ENCODE results near the gene AHDC1.

DNA sequence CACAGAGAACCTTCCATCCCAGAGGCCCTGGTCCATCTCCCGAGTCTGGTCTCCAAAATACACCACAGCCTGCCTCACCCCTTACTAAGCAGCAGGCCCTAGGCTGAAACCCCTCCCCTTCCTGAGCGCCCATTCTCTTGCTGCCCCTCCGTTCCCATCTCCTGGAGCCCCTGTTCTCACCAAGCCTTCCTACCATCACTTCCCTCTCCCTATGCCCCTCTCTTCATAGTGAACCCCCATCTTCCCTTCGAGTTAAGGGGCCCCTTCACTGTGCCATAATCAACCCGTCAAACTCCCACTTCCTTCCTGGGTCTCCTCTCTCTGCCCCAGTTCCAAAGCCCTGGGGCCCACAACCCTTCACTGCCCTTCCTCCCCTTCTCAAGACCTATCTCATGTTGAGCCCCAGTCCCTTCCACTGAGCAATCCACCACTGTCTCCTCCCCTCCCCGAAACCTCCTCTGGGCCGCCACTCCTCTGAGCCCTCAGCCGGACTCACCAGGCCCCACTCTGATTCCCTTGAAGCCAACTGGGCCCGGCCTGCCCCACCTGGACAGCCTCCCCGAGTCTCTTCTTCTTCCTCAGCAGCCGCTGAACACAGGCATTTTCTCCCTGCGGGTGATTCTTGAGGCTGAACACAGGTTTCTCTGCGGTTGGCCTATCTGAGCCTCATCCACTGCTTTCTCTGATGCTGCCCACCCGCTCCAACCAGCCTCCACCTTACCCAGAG, 71.8 kb downstream of the AHDC1 start:
- TF ChIP-seq, protein P1, sequence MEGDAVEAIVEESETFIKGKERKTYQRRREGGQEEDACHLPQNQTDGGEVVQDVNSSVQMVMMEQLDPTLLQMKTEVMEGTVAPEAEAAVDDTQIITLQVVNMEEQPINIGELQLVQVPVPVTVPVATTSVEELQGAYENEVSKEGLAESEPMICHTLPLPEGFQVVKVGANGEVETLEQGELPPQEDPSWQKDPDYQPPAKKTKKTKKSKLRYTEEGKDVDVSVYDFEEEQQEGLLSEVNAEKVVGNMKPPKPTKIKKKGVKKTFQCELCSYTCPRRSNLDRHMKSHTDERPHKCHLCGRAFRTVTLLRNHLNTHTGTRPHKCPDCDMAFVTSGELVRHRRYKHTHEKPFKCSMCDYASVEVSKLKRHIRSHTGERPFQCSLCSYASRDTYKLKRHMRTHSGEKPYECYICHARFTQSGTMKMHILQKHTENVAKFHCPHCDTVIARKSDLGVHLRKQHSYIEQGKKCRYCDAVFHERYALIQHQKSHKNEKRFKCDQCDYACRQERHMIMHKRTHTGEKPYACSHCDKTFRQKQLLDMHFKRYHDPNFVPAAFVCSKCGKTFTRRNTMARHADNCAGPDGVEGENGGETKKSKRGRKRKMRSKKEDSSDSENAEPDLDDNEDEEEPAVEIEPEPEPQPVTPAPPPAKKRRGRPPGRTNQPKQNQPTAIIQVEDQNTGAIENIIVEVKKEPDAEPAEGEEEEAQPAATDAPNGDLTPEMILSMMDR (optimal IDR thresholded peaks at IDR 0.05 in 1 of 3, IDR thresholded peaks at IDR 0.05 in 1 of 3, conservative IDR thresholded peaks at IDR 0.05 in 1 of 3; ENCODE audit: extremely low read depth in 1 of 3, insufficient read depth in 2 of 3, low read length in 3 of 3) = no peak
- no peak for TF ChIP-seq EZH2 (IDR thresholded peaks at IDR 0.05; ENCODE audit: low read length)
